ENCODE measurements around the gene RXRG.

RXRG gene

GRCh38 chr1:165442053-165442452, 2.9 kb downstream of the RXRG start:
- no peak for DNase-seq (ENCODE audit: low read depth)
- TF ChIP-seq, protein P1, sequence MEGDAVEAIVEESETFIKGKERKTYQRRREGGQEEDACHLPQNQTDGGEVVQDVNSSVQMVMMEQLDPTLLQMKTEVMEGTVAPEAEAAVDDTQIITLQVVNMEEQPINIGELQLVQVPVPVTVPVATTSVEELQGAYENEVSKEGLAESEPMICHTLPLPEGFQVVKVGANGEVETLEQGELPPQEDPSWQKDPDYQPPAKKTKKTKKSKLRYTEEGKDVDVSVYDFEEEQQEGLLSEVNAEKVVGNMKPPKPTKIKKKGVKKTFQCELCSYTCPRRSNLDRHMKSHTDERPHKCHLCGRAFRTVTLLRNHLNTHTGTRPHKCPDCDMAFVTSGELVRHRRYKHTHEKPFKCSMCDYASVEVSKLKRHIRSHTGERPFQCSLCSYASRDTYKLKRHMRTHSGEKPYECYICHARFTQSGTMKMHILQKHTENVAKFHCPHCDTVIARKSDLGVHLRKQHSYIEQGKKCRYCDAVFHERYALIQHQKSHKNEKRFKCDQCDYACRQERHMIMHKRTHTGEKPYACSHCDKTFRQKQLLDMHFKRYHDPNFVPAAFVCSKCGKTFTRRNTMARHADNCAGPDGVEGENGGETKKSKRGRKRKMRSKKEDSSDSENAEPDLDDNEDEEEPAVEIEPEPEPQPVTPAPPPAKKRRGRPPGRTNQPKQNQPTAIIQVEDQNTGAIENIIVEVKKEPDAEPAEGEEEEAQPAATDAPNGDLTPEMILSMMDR (IDR thresholded peaks at IDR 0.05; ENCODE audit: low read depth, low read length, missing control alignments): no peak
- H3K4me3 ChIP-seq (ENCODE audit: low read depth, low read length): no peak overlapping the region

DNA sequence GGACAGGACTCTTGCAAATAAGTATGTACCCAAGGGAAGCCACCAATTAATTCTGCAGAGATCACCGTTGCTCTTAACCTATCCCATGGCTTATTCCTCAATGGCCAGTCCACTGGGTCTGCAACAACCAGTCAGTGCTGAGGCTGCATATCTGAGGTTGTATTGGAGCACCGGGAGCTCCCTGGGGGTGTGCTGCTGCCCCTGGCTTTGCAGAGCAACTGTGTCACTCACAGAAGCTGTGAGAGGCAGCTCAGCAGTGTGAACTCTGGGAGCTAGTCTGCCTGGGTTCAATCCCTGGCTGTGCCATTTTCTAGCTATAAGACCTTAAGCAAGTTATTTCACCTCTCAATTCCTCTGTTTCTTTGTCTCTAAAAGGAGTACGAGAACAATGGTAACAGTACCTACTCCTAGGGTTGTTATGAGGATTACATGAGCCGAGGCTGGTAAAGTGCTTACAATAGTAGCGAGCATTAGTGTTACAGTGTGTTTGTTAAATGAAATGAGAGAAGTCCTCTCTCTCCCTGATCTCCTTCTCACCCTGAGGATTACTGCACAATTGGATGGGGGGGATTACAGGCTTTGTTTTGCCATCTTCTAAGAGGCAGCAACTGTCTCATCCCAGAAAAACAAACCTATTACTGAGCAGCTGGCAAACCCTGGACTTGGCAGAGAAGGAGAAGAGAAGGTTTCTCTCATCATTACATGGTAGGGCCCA, 3.6 kb downstream of the RXRG start:
- TF ChIP-seq, protein P1 (IDR thresholded peaks at IDR 0.05; ENCODE audit: low read depth, low read length, missing control alignments): no peak
- no peak overlapping the region for H3K4me3 ChIP-seq (ENCODE audit: low read depth, low read length)
- DNase-seq (ENCODE audit: low read depth): no peak

DNA sequence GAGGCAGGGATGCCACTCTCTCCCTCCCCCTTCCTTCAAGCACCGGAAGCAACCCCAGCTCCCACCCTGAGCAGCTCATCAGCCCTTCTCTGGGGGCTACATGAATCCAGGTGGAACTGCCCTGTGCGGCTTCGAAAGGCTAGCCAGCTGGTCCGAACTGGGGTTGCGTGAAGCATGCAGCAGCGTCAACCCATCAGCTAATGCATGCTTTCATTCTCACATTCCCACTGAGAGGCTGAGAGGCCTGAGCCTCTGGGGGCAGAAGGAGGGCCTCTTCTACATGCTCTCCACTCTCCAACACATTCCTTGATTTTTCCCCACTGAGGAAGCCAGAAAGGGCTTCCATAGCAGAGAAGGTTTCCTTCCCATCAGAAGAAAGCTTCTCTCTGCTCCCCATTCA, 5.6 kb downstream of the RXRG start:
- TF ChIP-seq, protein P1 (IDR thresholded peaks at IDR 0.05; ENCODE audit: low read depth, low read length, missing control alignments): no peak
- no peak overlapping the region for H3K4me3 ChIP-seq (ENCODE audit: low read depth, low read length)
- no peak for DNase-seq (ENCODE audit: low read depth)

GRCh38 chr1:165436994-165437393, 7.9 kb downstream of the RXRG start:
- TF ChIP-seq, protein P1 (IDR thresholded peaks at IDR 0.05; ENCODE audit: low read depth, low read length, missing control alignments): no peak
- DNase-seq (ENCODE audit: low read depth): no peak
- no peak overlapping the region for H3K4me3 ChIP-seq (ENCODE audit: low read depth, low read length)

DNA sequence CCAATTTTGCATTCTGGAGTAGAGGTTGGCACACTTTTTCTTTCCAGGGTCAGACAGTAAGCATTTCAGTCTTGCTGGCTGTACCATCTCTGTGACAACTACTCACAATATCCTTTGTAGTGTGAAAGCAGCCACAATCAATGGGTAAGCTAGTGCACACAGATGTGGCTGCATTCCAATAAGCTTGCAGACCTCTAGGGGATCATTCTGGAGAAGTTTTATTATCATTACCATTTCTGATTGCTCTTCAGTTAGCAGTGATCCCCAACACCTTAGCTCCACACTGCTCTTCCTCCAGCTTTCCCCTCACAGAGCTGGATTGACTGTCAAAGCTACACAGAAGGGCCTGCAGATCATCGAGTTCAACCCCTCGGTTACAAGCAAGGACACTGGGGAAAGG, 9.1 kb downstream of the RXRG start:
- H3K4me3 ChIP-seq (ENCODE audit: low read depth, low read length): no peak overlapping the region
- DNase-seq (ENCODE audit: low read depth): no peak
- TF ChIP-seq, protein P1 (IDR thresholded peaks at IDR 0.05; ENCODE audit: low read depth, low read length, missing control alignments): no peak

- TF ChIP-seq, protein P1 (IDR thresholded peaks at IDR 0.05; ENCODE audit: low read depth, low read length, missing control alignments): no peak
- no peak overlapping the region for H3K4me3 ChIP-seq (ENCODE audit: low read depth, low read length)
- no peak for DNase-seq (ENCODE audit: low read depth)
Measured at GRCh38 chr1:165434281-165434680, 10.6 kb downstream of the RXRG start.

- no peak for DNase-seq (ENCODE audit: low read depth)
- TF ChIP-seq, protein P1 (IDR thresholded peaks at IDR 0.05; ENCODE audit: low read depth, low read length, missing control alignments): no peak
- H3K4me3 ChIP-seq (ENCODE audit: low read depth, low read length): no peak overlapping the region
Measured at GRCh38 chr1:165431079-165431478, 13.8 kb downstream of the RXRG start.

Data from GM12864 (cell line).